Activated T-cell treated with anti-CD3 and anti-CD28 coated beads, Interleukin-2, amount 50 U/mL, for 48 hours (primary cell): Measurements from ENCODE around the gene PRSS12.
"Not testable (repeated sequence)": the region's sequence is repeated elsewhere in the genome, so short reads cannot be mapped to it uniquely, and the experiment has no call there.

Experiments
- DNase-seq, 2 experiments: peaks; one replicate each; pipeline ENCODE4 v3.0.0-alpha.2; 2020

Gene PRSS12

DNA sequence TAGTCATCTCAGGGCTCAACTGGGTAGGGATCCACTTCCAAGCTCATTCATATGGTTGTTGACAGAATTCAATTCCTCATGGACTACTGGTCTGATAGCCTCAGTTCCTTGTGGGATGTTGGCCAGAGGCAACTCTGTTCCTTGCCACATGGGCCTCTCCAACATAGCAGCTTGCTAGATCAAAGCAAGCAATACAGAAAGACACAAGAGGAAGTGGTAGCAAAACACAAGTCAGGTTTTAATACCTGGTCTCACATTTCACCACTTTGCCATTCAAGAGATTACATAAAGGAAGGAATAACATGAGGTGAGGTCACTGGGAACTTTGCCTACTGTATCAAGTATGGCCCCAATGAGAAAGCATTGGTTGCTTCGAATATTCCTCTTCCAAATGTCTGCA is 79.2 kb downstream of the PRSS12 start:
- no peak for DNase-seq

DNA sequence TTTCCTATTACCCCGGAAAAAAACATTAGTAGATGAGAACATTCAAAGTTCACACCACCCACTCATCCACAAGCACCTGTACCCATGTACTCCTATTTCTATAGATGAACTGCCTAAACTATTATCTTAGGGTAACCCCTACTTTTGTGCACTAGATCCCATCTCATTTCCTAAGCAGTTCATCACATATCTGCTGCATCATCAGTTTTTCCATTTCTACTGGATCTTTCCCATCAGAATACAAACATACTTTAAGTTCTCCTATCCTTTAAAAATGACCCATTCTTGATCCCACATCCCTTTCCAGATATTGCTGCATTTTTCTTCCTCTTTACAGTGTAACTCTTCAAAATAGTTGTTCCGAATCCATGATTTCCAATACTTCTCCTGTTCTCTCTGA is 81.0 kb downstream of the PRSS12 start:
- DNase-seq: no peak

DNA sequence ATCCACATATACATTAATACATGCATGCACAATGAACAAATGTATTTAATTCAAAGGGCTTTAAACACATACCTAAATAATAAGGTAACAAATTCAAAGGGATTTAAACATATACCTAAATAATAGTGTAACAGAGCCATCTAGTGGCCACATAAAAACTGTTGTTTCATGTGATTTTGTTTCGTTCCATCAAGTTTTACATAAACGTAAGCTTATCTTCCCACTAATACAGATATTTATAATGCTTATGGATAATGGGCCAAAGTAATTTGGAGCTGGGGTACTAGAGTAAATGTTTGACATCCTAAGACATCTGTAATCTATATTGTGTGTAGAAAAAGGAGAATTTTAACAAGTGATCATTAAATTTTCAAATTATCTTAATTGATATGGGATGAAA is 82.3 kb downstream of the PRSS12 start:
- DNase-seq: no peak

DNA sequence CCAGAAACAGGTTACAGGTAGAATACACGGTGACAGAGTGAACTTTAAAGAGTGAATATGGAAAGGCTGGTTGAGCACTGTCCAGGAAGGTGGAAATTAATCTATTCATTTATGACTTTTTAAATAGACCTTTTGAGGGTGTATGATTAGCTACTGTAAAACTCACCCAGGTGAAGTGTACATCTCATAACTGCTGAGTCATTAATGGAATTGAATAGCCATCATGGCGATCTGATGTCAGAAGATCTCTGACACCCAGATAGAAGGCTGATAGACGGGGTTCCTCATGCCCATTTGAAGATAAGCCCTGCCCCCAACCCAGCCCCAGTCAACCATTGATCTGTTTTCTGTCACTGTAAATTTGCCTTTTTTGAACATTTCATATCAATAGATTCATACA is 84.0 kb downstream of the PRSS12 start:
- no peak for DNase-seq

DNA sequence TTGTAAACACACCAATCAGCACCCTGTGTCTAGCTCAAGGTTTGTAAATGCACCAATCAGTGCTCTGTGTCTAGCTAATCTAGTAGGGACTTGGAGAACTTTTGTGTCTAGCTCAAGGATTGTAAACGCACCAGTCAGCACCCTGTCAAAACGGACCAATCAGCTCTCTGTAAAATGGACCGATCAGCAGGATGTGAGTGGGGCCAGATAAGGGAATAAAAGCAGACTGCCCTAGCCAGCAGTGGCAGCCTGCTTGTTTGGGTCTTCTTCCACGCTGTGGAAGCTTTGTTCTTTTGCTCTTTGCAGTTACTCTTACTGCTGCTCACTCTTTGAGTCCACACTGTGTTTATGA is 86.7 kb downstream of the PRSS12 start:
- DNase-seq: not testable (repeated sequence)

DNA sequence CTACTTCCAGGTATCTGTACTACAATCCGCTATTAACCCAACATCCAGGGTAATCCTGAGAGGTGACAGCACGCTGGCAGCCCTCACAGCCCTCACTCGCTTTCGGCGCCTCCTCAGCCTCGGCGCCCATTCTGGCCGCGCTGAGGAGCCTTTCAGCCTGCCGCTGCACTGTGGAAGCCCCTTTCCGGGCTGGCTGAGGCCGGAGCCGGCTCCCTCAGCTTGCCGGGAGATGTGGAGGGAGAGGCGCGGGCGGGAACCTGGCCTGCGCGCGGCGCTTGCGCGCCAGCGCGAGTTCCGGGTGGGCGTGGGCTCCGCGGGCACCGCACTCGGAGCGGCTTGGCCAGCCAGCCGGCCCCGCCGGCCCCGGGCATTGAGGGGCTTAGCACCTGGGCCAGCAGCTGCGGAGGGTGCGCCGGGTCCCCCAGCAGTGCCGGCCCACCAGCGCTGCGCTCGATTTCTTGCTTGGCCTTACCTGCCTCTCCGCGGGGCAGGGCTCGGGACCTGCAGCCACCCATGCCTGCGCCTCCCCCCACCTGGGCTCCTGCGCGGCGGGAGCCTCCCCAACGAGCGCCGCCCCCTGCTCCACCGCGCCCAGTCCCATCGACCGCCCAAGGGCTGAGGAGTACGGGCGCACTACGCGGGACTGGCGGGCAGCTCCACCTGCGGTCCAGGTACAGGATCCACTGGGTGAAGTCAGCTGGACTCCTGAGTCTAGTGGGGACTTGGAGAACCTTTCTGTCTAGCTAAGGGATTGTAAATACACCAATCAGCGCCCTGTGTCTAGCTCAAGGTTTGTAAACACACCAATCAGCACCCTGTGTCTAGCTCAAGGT is 87.3 kb downstream of the PRSS12 start:
- peak; percentile 53 to 67 for DNase-seq

DNA sequence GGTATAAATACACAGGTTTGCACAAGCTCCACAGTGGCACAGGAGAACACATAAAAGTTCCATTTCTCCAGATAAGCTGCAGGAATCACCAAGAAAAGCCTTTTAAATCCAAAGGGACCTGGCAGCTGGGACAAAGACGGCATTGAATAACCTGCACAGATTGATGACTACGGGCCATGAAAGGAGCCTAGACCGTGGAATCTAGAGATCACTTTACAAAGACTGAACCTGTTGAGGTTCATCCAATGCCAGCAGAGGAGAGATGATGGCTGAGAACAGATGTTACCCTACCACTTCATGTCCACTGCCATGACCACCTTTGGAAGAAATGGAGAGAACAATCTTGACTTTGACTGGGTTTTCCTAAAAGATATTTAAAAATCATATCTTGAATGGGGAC is 88.7 kb downstream of the PRSS12 start:
- DNase-seq: no peak

DNA sequence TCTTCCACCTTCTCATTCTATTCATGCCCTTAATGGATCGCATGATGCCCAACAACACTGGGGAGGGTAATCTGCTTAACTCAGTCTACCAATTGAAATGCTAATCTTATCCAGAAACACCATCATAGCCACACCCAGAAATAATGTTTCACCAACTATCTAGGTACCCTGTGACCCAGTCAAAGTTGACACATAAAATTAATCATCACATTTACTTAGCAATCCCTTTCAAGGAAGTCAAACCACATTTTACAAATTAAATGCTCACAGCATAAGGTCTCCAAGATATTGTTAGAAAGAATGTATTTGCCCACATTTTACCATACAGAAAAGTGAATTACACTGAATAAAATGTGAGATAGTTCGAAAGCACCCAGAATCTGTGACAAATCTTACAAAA is 92.5 kb downstream of the PRSS12 start:
- DNase-seq: no peak

DNA sequence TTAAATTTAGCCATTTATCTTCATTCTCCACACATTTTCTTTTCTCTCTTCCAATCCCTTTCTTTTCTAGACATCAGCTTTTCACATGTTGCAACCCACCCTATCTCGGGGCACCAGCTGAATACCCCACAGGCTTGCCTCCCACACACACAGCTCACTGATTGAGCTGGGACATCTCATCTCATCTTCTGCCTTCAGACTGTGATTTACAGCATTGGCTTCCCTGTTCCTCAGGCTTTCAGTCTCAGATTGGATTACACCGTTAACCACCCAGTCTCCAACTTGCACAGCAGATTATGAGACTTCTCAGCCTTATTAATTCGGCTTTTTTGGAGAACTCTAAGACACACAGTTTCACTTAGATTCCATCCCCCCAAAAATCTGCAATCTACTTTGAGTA is 93.7 kb downstream of the PRSS12 start:
- no peak for DNase-seq

DNA sequence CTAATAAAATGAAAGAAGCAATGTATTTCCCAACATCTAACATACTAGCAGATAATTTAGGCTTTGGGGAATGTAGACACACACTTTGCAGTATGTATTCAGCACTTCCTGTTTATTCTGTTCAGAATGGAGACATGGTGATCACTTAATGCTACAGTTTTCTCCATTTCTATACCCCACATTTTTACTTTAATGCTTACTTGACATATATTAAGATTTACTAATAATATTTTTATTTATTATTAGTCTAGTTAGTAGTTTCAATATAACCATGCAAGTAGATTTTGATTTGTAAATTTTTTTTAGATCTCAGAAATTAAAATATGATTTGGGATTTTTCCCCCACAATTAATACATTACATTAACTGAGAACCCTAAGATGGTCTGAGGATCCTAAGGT is 98.4 kb downstream of the PRSS12 start:
- no peak for DNase-seq

DNA sequence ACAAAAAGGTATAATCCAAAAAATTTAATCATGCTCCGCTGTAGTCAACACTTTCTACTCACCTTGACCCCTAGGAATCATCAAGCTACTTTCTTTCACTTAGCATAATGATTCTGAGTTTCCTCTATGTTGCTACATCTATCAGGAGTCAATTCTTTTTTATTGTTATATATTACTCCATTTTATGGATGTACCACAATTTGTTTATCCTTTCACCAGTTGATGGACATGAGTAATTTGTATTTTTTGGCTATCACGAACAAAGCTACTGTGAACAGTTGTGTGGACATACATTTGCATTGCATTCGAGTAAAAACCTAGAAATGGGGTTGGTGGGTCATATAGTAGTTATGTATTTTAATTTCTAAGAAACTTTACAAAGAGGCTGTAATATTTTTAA is 102.9 kb downstream of the PRSS12 start:
- no peak for DNase-seq

DNA sequence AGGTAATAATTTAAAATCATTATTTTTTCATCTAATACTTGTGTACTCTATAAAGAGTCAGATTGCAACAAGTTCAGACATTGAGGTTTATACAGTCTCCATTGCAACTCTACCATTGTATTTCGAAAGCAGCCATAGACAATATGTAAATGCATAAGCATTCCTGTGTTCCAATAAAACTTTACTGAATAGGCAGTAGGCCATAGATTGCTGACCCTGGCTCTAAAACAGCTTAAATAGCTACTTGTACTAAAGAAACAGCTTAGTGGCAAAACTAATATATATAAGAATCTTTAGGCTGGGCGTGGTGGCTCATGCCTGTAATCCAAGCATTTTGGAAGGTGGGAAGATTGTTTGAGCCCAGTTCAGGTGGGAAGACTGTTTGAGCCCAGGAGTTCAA is 115.3 kb downstream of the PRSS12 start:
- DNase-seq: no peak

DNA sequence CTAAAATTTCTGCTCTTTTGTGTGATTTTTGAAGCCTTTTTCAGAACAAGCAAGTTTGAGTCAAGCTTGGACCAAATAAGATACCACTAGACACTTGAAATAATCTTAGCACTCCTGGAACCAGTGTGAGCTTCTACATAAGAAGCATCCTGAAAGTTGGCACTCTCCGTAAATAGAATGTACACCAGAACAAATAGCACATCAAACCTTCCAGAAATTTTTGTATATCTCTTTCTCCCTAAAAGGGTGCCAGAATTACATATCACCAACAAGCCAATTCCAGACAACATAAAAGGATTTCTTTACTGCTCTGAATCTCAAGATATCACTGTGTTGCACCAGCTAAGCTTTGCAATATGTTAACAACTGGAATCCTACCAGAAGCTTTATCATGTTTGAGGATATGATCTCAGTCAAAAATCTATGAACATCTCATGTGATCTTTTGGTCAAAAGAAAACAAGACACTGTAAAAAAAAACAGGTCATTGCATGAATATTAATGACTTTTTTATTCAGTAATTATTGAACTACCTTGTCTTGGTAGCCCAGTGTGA is 117.2 kb downstream of the PRSS12 start:
- DNase-seq: no peak
